ENCODE data around the gene HSPA1B.

Gene HSPA1B

GRCh38 chr6:31865205-31866118, 37.9 kb downstream of the HSPA1B start:
- TF ChIP-seq NFIC (IDR thresholded peaks at IDR 0.05) (no peak), TCF12 (IDR thresholded peaks at IDR 0.05; ENCODE audit: low read depth) (no peak)

GRCh38 chr6:31869343-31869742, 41.8 kb downstream of the HSPA1B start:
- TF ChIP-seq NFIC (IDR thresholded peaks at IDR 0.05) (no peak), USF1 (IDR thresholded peaks at IDR 0.05) (no peak), TAF1 (IDR thresholded peaks at IDR 0.05; ENCODE audit: low read depth) (no peak), CEBPB (IDR thresholded peaks at IDR 0.05) (no peak), YY1 (IDR thresholded peaks at IDR 0.05; ENCODE audit: low read depth) (no peak), EGR1 (IDR thresholded peaks at IDR 0.05) (no peak), FOXM1 (IDR thresholded peaks at IDR 0.05; ENCODE audit: borderline replicate concordance, low read depth) (no peak), CREB1 (IDR thresholded peaks at IDR 0.05; ENCODE audit: low read depth) (no peak), RAD21 (IDR thresholded peaks at IDR 0.05; ENCODE audit: low read depth) (no peak), REST (IDR thresholded peaks at IDR 0.05; ENCODE audit: low read depth) (no peak), TCF12 (IDR thresholded peaks at IDR 0.05; ENCODE audit: low read depth) (no peak), ZBTB7A (IDR thresholded peaks at IDR 0.05; ENCODE audit: low read depth) (no peak)
- TF ChIP-seq, protein P1, sequence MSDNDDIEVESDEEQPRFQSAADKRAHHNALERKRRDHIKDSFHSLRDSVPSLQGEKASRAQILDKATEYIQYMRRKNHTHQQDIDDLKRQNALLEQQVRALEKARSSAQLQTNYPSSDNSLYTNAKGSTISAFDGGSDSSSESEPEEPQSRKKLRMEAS (IDR thresholded peaks at IDR 0.05): no peak

DNA sequence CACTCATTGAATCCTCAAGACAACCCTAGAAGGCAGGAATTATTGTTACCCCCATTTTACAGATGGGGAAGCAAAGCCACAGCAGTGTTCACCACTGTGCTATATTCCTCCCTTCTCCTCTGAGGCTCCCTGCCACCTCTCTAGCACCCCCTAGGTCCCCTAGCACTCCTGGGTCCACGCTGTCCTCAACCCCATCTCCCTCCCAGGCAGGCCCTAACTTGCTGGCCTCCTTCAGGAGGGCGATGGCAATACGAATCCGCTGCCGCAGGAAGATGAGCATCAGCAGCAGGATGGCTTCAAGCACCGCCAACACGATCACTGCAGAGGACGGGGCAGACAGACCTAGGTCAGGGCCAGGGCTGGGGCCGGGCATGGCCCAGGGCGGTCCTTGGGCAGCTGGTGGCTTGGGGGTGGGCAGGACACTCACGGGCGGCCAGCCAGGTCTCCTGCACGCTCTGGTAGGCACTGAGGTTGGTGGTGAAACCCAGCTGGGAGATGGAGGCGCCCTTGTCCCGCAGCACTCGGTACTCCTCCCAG, 42.9 kb downstream of the HSPA1B start:
- no peak for TF ChIP-seq ZBTB7A (IDR thresholded peaks at IDR 0.05; ENCODE audit: low read depth)
- TF ChIP-seq EGR1 (IDR thresholded peaks at IDR 0.05): no peak
- TF ChIP-seq EP300 (IDR thresholded peaks at IDR 0.05; ENCODE audit: borderline replicate concordance): no peak
- TF ChIP-seq, protein P1 (IDR thresholded peaks at IDR 0.05): no peak
- TF ChIP-seq TEAD4 (IDR thresholded peaks at IDR 0.05): no peak
- TF ChIP-seq YY1 (IDR thresholded peaks at IDR 0.05; ENCODE audit: low read depth): no peak
- no peak; the same call in 1 of the 2 replicates for TF ChIP-seq RAD21 (IDR thresholded peaks at IDR 0.05; ENCODE audit: low read depth)
- no peak for TF ChIP-seq FOXM1 (IDR thresholded peaks at IDR 0.05; ENCODE audit: borderline replicate concordance, low read depth)
- no peak for TF ChIP-seq USF1 (IDR thresholded peaks at IDR 0.05)
- no peak for TF ChIP-seq TAF1 (IDR thresholded peaks at IDR 0.05; ENCODE audit: low read depth)
- TF ChIP-seq NFIC (IDR thresholded peaks at IDR 0.05): no peak
- no peak for TF ChIP-seq REST (IDR thresholded peaks at IDR 0.05; ENCODE audit: low read depth)

DNA sequence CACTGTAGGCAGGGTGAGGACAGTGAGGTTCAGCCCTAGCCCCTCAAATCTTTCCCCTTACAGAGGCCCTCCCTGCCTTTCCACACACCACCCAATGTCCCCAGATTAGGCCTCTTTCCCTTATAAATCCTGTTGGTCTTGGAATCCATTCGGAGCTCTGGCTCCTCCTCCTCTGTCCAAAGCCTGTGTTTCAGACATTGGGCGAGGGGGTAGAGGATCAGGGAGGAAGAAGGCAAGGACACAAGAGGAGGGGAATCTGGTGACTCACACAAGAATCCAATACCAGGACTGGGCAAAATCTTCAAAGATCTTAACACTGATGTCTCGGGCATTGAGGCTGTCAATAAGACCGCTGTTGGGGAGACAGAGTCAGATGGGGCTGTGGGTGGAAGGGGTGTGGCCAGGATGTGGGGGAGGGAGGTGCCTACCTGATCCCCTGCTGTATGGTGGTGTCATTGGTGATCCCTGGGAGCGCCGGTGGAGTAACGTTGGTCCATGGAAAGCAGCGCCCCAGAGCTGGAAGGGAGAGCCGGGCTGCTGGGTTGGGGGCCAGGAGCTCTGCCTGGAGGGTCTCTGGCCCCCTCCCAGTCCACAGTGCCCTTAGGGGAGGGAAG, 43.6 kb downstream of the HSPA1B start:
- no peak for TF ChIP-seq REST (IDR thresholded peaks at IDR 0.05; ENCODE audit: low read depth)
- TF ChIP-seq TEAD4 (IDR thresholded peaks at IDR 0.05): no peak
- TF ChIP-seq TAF1 (IDR thresholded peaks at IDR 0.05; ENCODE audit: low read depth): no peak
- no peak for TF ChIP-seq YY1 (IDR thresholded peaks at IDR 0.05; ENCODE audit: low read depth)
- no peak for TF ChIP-seq CEBPB (IDR thresholded peaks at IDR 0.05)
- no peak for TF ChIP-seq NFIC (IDR thresholded peaks at IDR 0.05)
- TF ChIP-seq EP300 (IDR thresholded peaks at IDR 0.05; ENCODE audit: borderline replicate concordance): no peak
- no peak for TF ChIP-seq ZBTB7A (IDR thresholded peaks at IDR 0.05; ENCODE audit: low read depth)
- no peak for TF ChIP-seq EGR1 (IDR thresholded peaks at IDR 0.05)
- no peak for TF ChIP-seq FOXM1 (IDR thresholded peaks at IDR 0.05; ENCODE audit: borderline replicate concordance, low read depth)
- no peak for TF ChIP-seq RAD21 (IDR thresholded peaks at IDR 0.05; ENCODE audit: low read depth)

Measured in Ishikawa (cell line).